PC-9 (cell line): ENCODE data around the gene DNAH7.

Experiments
- CTCF ChIP-seq: fragments of 200-600 bp; sonication (generic); conservative IDR thresholded peaks from 2 replicates; pipeline ENCODE4 v1.6.1; 2017; ENCODE audit warnings: mixed run types, antibody characterized with exemption, mild to moderate bottlenecking, moderate library complexity
- EZH2 ChIP-seq: fragments of 200-600 bp; sonication (generic); IDR thresholded peaks from 2 replicates; pipeline ENCODE4 v1.8.0; 2017; ENCODE audit warnings: antibody characterized with exemption, low read depth

GRCh38 chr2:196012314-196012713 lies 56.3 kb downstream of the DNAH7 start:
- TF ChIP-seq CTCF (no peak), EZH2 (no peak)
